HCT116 (cell line): ENCODE measurements around the gene SLC27A4. TPM values are rescaled to one million over a fixed set of nuclear protein-coding genes. Genes with fewer than 3 reads are reported as not detected.

Experiments
- ATAC-seq: fragments of 200-7000 bp; cut with Tn5 transposase; 2 replicates; pipeline ENCODE4 v1.9.1; 2020; ENCODE audit warnings: mild to moderate bottlenecking, moderate library complexity
- BruUV-seq: library from RNA; stranded (reverse); fragments of 400-500 nt; replicated peaks from 2 replicates; lab custom pipeline; 2021; lab: Mats Ljungman, UMichigan
- CTCF ChIA-PET: fragments of 300-600 bp; sonication (Branson Sonifier 250); formaldehyde crosslinking; loops from one replicate; lab custom pipeline; 2021; ENCODE audit warnings: antibody characterized with exemption; lab: Charles Lee
- POLR2A ChIA-PET: fragments of 300-600, 350-600 bp; sonication (Branson Sonifier 250); formaldehyde crosslinking; loops from one replicate; lab custom pipeline; 2021; ENCODE audit warnings: antibody characterized with exemption; lab: Charles Lee
- RAD21 ChIA-PET, 2 experiments: fragments of 300-600 bp; sonication (Branson Sonifier 250); formaldehyde crosslinking; loops; one replicate each; lab custom pipeline; 2023; ENCODE audit warnings: low total read pairs in 2 of 2; ENCODE audit not compliant: uncharacterized antibody in 2 of 2, unreplicated experiment in 2 of 2, low non-redundant PET in 1 of 2; lab: Charles Lee
- DNase-seq: peaks from one replicate; pipeline ENCODE4 v3.0.0-alpha.2; 2010; ENCODE audit warnings: low read depth, low spot score
- H2AFZ ChIP-seq: fragments of 200-600 bp; shearing (Covaris generic), sonication (generic); 2 replicates; pipeline ENCODE4 v1.6.1; 2017; ENCODE audit warnings: low read depth, mixed run types, mixed read lengths, antibody characterized with exemption, low read length; ENCODE audit not compliant: poor library complexity, severe bottlenecking
- H3K27ac ChIP-seq: 2 replicates; pipeline ENCODE4 v1.5.1; 2012; ENCODE audit warnings: low read depth, low read length
- H3K27me3 ChIP-seq: fragments of 200-600 bp; sonication (generic); 2 replicates; pipeline ENCODE4 v1.6.1; 2016; ENCODE audit warnings: mixed run types, low read length, mixed read lengths; ENCODE audit not compliant: insufficient read depth
- H3K36me3 ChIP-seq, 2 experiments: fragments of 200-500 bp in 1 of 2; fragments of 200-600 bp in 1 of 2; sonication (Bioruptor generic) in 1 of 2; sonication (generic) in 1 of 2; 2 replicates each; pipeline versions ENCODE4 v1.5.1 to v1.6.1; 2014 to 2016; ENCODE audit warnings: low read length in 2 of 2, inconsistent platforms in 1 of 2, mixed read lengths in 1 of 2, mixed run types in 1 of 2; ENCODE audit not compliant: insufficient read depth in 2 of 2, control insufficient read depth in 1 of 2
- H3K4me1 ChIP-seq, 2 experiments: fragments of 200-600 bp in 1 of 2; sonication (generic) in 1 of 2; 2 replicates each; pipeline versions ENCODE4 v1.5.1 to v1.6.1; 2012 to 2017; ENCODE audit warnings: low read length in 2 of 2, inconsistent platforms in 1 of 2, mild to moderate bottlenecking in 1 of 2, mixed read lengths in 1 of 2, mixed run types in 1 of 2, moderate library complexity in 1 of 2; ENCODE audit not compliant: insufficient read depth in 2 of 2, control insufficient read depth in 1 of 2
- H3K4me2 ChIP-seq: fragments of 200-600 bp; sonication (generic); 2 replicates; pipeline ENCODE4 v1.6.1; 2017; ENCODE audit warnings: mixed run types, low read length, mixed read lengths
- H3K4me3 ChIP-seq, 2 experiments: fragments of 200-600 bp in 1 of 2; sonication (generic) in 1 of 2; replicated peaks in 1 of 2; 2 replicates each; pipeline ENCODE4 v1.5.1; 2011 to 2016; ENCODE audit warnings: low read length in 2 of 2, control low read depth in 1 of 2, low read depth in 1 of 2, mild to moderate bottlenecking in 1 of 2, mixed read lengths in 1 of 2, mixed run types in 1 of 2
- H3K79me2 ChIP-seq: fragments of 200-600 bp; sonication (generic); 2 replicates; pipeline ENCODE4 v1.6.1; 2017; ENCODE audit warnings: mild to moderate bottlenecking, mixed run types, low read length, moderate library complexity, mixed read lengths; ENCODE audit not compliant: insufficient read depth
- H3K9ac ChIP-seq: fragments of 200-600 bp; sonication (generic); 2 replicates; pipeline ENCODE4 v1.6.1; 2016; ENCODE audit warnings: low read length, mixed read lengths
- H3K9me2 ChIP-seq: fragments of 200-600 bp; sonication (generic), shearing (Covaris generic); 2 replicates; pipeline ENCODE4 v1.6.1; 2017; ENCODE audit warnings: mixed run types, mild to moderate bottlenecking, moderate library complexity; ENCODE audit not compliant: insufficient read depth
- H3K9me3 ChIP-seq, 2 experiments: fragments of 200-500 bp in 1 of 2; fragments of 200-600 bp in 1 of 2; sonication (Bioruptor generic) in 1 of 2; sonication (generic) in 1 of 2; 2 replicates each; pipeline ENCODE4 v1.6.1; 2014 to 2017; ENCODE audit warnings: low read length in 2 of 2, mixed read lengths in 2 of 2, inconsistent platforms in 1 of 2, low read depth in 1 of 2, mild to moderate bottlenecking in 1 of 2, mixed run types in 1 of 2, moderate library complexity in 1 of 2; ENCODE audit not compliant: control insufficient read depth in 1 of 2, insufficient read depth in 1 of 2
- H4K20me1 ChIP-seq: fragments of 200-600 bp; sonication (generic), shearing (Covaris generic); 2 replicates; pipeline ENCODE4 v1.6.1; 2017; ENCODE audit warnings: mixed run types, mild to moderate bottlenecking, moderate library complexity; ENCODE audit not compliant: insufficient read depth
- ATF3 ChIP-seq: IDR thresholded peaks from 2 replicates; pipeline ENCODE4 v1.6.1; 2012
- CBX3 ChIP-seq: IDR thresholded peaks from 2 replicates; pipeline ENCODE4 v1.6.1; 2012; ENCODE audit warnings: low read depth
- CEBPB ChIP-seq: IDR thresholded peaks from 2 replicates; pipeline ENCODE4 v1.6.1; 2012; ENCODE audit warnings: low read depth
- CTCF ChIP-seq, 3 experiments: fragments of 200-600 bp in 1 of 3; sonication (generic) in 1 of 3; IDR thresholded peaks in 2 of 3; conservative IDR thresholded peaks in 1 of 3; 2 replicates each; pipeline ENCODE4 v1.5.1; 2012 to 2017; ENCODE audit warnings: low read depth in 2 of 3, low read length in 2 of 3, antibody characterized with exemption in 1 of 3, borderline replicate concordance in 1 of 3, control low read depth in 1 of 3, mild to moderate bottlenecking in 1 of 3, mixed read lengths in 1 of 3, mixed run types in 1 of 3, moderate library complexity in 1 of 3; ENCODE audit not compliant: insufficient read depth in 1 of 3
- EGR1 ChIP-seq: IDR thresholded peaks from 2 replicates; pipeline ENCODE4 v1.6.1; 2012; ENCODE audit warnings: low read depth
- ELF1 ChIP-seq: IDR thresholded peaks from 2 replicates; pipeline ENCODE4 v1.6.1; 2012; ENCODE audit warnings: low read depth, borderline replicate concordance
- EZH2 ChIP-seq: fragments of 200-600 bp; sonication (generic); IDR thresholded peaks from 2 replicates; pipeline ENCODE4 v1.6.1; 2017; ENCODE audit warnings: antibody characterized with exemption, mixed run types
- MAX ChIP-seq: IDR thresholded peaks from 2 replicates; pipeline ENCODE4 v1.6.1; 2012
- POLR2A ChIP-seq: IDR thresholded peaks from 2 replicates; pipeline ENCODE4 v1.7.0; 2011; ENCODE audit warnings: borderline replicate concordance; ENCODE audit not compliant: insufficient read depth, insufficient read length; ENCODE audit errors: extremely low read depth
- POLR2AphosphoS5 ChIP-seq: IDR thresholded peaks from 2 replicates; pipeline ENCODE4 v1.6.1; 2011; ENCODE audit warnings: mild to moderate bottlenecking, low read depth, low read length, moderate library complexity
- RAD21 ChIP-seq: IDR thresholded peaks from 2 replicates; pipeline ENCODE4 v1.6.1; 2012; ENCODE audit warnings: low read depth, mild to moderate bottlenecking
- SIN3A ChIP-seq: IDR thresholded peaks from 2 replicates; pipeline ENCODE4 v1.6.1; 2012; ENCODE audit warnings: low read depth
- SP1 ChIP-seq: IDR thresholded peaks from 2 replicates; pipeline ENCODE4 v1.6.1; 2012; ENCODE audit warnings: low read depth
- SRF ChIP-seq: IDR thresholded peaks from 2 replicates; pipeline ENCODE4 v1.6.1; 2012; ENCODE audit warnings: low read depth
- TCF7L2 ChIP-seq: IDR thresholded peaks from 2 replicates; pipeline ENCODE4 v1.7.0; 2011; ENCODE audit warnings: borderline replicate concordance, inconsistent platforms; ENCODE audit not compliant: insufficient read depth, insufficient read length; ENCODE audit errors: extremely low read depth
- ZFX ChIP-seq: fragments of 450-650 bp; IDR thresholded peaks from 2 replicates; pipeline ENCODE4 v1.6.1; 2017
- ZNF274 ChIP-seq: fragments of 200-500 bp; sonication (Bioruptor generic); IDR thresholded peaks from 2 replicates; pipeline ENCODE4 v1.6.1; 2014; ENCODE audit warnings: mild to moderate bottlenecking, low read depth, low read length, inconsistent platforms
- intact Hi-C: fragments of 100-400 bp; cut with micrococcal nuclease; formaldehyde crosslinking; loops from 2 replicates; pipeline ENCODE4 v1.10.0; 2022
- total RNA-seq: library from RNA; stranded (reverse); gene quantifications from one replicate; pipeline ENCODE4 v1.2.1, GENCODE V29; 2021; ENCODE audit not compliant: unreplicated experiment

Gene SLC27A4
- total RNA-seq, 1 experiment from 2014 or later, result 33.9 TPM

GRCh38 chr9:128339761-128340690, at the start of gene SLC27A4 (continued):
- TF ChIP-seq RAD21 (no peak), EGR1 (no peak), CTCF (IDR thresholded peaks at IDR 0.05 in 2 of 3, conservative IDR thresholded peaks at IDR 0.05 in 1 of 3; ENCODE audit: borderline replicate concordance in 1 of 3, insufficient read depth in 1 of 3, low read depth in 2 of 3, low read length in 2 of 3) (no peak), ELF1 (no peak)

- H3K4me1 ChIP-seq, result peaks cover 5 to 16% of the 10 kb centered on the region in 2 experiments; a peak in 3 of 4 replicates
Measured at GRCh38 chr9:128292009-128292408, 48.3 kb upstream of the SLC27A4 start.

More at GRCh38 chr9:128292009-128292408, 48.3 kb upstream of the SLC27A4 start:
- no peak overlapping the region for H3K27ac ChIP-seq
- H4K20me1 ChIP-seq, result no peaks in the 10 kb centered on the region
- H3K27me3 ChIP-seq, result no peaks in the 10 kb centered on the region
- ATAC-seq (no peak), DNase-seq (no peak)
- POLR2A ChIA-PET, result no interaction called here
- no peaks in the 10 kb centered on the region for H3K9me2 ChIP-seq
- intact Hi-C loops, result loop anchor here (10.0 kb wide), 1 partner anchor 263 kb away; the partner anchor contains the start of gene SPTAN1
- RAD21 ChIA-PET, result no interaction called here
- H3K9ac ChIP-seq, result no peak overlapping the region
- no TSS peak for BruUV-seq
- no peak overlapping the region for H2AFZ ChIP-seq
- no peak overlapping the region for H3K4me3 ChIP-seq
- CTCF ChIA-PET, result interaction anchor here (1.6 kb wide), 1 partner anchor 128 kb away, joined by 6 read pairs; the partner anchor contains the start of gene CERCAM
- H3K79me2 ChIP-seq, result no peaks in the 10 kb centered on the region
- no peaks in the 10 kb centered on the region for H3K36me3 ChIP-seq
- TF ChIP-seq ELF1, result no peak
- TF ChIP-seq SIN3A, result no peak
- TF ChIP-seq POLR2A, result no peak
- TF ChIP-seq SP1, result no peak
- TF ChIP-seq ATF3, result no peak
- no peak for TF ChIP-seq SRF
- no peak for TF ChIP-seq CBX3
- no peak for TF ChIP-seq RAD21
- TF ChIP-seq TCF7L2, result no peak
- TF ChIP-seq POLR2AphosphoS5, result no peak
- no peak for TF ChIP-seq ZNF274
- TF ChIP-seq CEBPB, result no peak
- TF ChIP-seq MAX, result no peak
- TF ChIP-seq CTCF (IDR thresholded peaks at IDR 0.05 in 2 of 3, conservative IDR thresholded peaks at IDR 0.05 in 1 of 3; ENCODE audit: borderline replicate concordance in 1 of 3, insufficient read depth in 1 of 3, low read depth in 2 of 3, low read length in 2 of 3), result no peak
- no peak for TF ChIP-seq ZFX
- TF ChIP-seq EZH2, result no peak
- H3K9me3 ChIP-seq, result no peaks in the 10 kb centered on the region
- no peak overlapping the region for H3K4me2 ChIP-seq
